Measurements from ENCODE around the gene SRSF7.
"Not testable (repeated sequence)": the region's sequence is repeated elsewhere in the genome, so short reads cannot be mapped to it uniquely, and the experiment has no call there.

SRSF7 gene

GRCh38 chr2:38706846-38707345, 44.3 kb downstream of the SRSF7 start:
- FAIRE-seq (peak; percentile 31), DNase-seq (ENCODE audit: insufficient read length, low spot score) (no peak)

- no peak for FAIRE-seq
- DNase-seq (ENCODE audit: insufficient read length, low spot score) = no peak
Measured at GRCh38 chr2:38704664-38705063, 46.5 kb downstream of the SRSF7 start.

- not testable (repeated sequence) for FAIRE-seq; DNase-seq (ENCODE audit: insufficient read length, low spot score)
Measured at GRCh38 chr2:38703336-38703735, 47.8 kb downstream of the SRSF7 start.

- DNase-seq (ENCODE audit: insufficient read length, low spot score) (peak; percentile 65), FAIRE-seq (no peak)
Measured at GRCh38 chr2:38702413-38702812, 48.7 kb downstream of the SRSF7 start.

- FAIRE-seq (no peak), DNase-seq (ENCODE audit: insufficient read length, low spot score) (no peak)
Measured at GRCh38 chr2:38701542-38701941, 49.6 kb downstream of the SRSF7 start.

GRCh38 chr2:38700881-38701458, 50.2 kb downstream of the SRSF7 start:
- FAIRE-seq (no peak), DNase-seq (ENCODE audit: insufficient read length, low spot score) (no peak)

GRCh38 chr2:38700113-38700785, 50.9 kb downstream of the SRSF7 start:
- FAIRE-seq = no peak
- DNase-seq (ENCODE audit: insufficient read length, low spot score) = no peak

- FAIRE-seq = no peak
- DNase-seq (ENCODE audit: insufficient read length, low spot score) = no peak
Measured at GRCh38 chr2:38698467-38699003, 52.6 kb downstream of the SRSF7 start.

- no peak for FAIRE-seq
- no peak for DNase-seq (ENCODE audit: insufficient read length, low spot score)
Measured at GRCh38 chr2:38697116-38697840, 53.9 kb downstream of the SRSF7 start.

Data from HTR-8/SVneo (cell line).